Measurements from ENCODE around the gene PDE7B.

DNA sequence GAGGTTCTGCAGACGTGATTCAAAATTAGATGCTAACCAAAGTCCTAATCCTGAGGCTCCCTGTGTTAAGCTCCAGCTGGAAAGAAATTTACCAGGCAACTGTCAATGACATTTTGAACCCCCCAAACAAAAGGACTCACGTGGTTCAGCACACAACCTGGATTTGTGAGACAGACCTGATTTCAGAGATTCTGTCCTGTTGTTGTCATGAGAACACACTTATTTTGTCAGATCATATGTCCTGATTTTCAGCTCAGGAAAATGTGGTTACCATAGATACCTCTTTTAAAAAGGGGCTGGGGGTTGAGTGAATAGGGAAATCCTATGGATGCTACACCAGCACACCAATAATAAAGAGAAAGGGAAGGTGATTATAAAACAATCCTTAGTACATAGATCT lies 337.0 kb downstream of the PDE7B start:
- TF ChIP-seq, protein P1, sequence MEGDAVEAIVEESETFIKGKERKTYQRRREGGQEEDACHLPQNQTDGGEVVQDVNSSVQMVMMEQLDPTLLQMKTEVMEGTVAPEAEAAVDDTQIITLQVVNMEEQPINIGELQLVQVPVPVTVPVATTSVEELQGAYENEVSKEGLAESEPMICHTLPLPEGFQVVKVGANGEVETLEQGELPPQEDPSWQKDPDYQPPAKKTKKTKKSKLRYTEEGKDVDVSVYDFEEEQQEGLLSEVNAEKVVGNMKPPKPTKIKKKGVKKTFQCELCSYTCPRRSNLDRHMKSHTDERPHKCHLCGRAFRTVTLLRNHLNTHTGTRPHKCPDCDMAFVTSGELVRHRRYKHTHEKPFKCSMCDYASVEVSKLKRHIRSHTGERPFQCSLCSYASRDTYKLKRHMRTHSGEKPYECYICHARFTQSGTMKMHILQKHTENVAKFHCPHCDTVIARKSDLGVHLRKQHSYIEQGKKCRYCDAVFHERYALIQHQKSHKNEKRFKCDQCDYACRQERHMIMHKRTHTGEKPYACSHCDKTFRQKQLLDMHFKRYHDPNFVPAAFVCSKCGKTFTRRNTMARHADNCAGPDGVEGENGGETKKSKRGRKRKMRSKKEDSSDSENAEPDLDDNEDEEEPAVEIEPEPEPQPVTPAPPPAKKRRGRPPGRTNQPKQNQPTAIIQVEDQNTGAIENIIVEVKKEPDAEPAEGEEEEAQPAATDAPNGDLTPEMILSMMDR (IDR thresholded peaks at IDR 0.05; ENCODE audit: low read depth, low read length, missing input control), result no peak
- TF ChIP-seq, protein P2, sequence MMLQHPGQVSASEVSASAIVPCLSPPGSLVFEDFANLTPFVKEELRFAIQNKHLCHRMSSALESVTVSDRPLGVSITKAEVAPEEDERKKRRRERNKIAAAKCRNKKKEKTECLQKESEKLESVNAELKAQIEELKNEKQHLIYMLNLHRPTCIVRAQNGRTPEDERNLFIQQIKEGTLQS (IDR thresholded peaks at IDR 0.05), result no peak
- TF ChIP-seq TAF1 (conservative IDR thresholded peaks at IDR 0.05) (no peak), FOXA1 (IDR thresholded peaks at IDR 0.05) (no peak), RAD21 (IDR thresholded peaks at IDR 0.05) (no peak), SP1 (IDR thresholded peaks at IDR 0.05) (no peak), JUND (IDR thresholded peaks at IDR 0.05) (no peak), YY1 (IDR thresholded peaks at IDR 0.05) (no peak), EGR1 (IDR thresholded peaks at IDR 0.05; ENCODE audit: low read depth in 2 of 2) (no peak)
- TF ChIP-seq, protein P3, sequence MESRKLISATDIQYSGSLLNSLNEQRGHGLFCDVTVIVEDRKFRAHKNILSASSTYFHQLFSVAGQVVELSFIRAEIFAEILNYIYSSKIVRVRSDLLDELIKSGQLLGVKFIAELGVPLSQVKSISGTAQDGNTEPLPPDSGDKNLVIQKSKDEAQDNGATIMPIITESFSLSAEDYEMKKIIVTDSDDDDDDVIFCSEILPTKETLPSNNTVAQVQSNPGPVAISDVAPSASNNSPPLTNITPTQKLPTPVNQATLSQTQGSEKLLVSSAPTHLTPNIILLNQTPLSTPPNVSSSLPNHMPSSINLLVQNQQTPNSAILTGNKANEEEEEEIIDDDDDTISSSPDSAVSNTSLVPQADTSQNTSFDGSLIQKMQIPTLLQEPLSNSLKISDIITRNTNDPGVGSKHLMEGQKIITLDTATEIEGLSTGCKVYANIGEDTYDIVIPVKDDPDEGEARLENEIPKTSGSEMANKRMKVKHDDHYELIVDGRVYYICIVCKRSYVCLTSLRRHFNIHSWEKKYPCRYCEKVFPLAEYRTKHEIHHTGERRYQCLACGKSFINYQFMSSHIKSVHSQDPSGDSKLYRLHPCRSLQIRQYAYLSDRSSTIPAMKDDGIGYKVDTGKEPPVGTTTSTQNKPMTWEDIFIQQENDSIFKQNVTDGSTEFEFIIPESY (IDR thresholded peaks at IDR 0.05), result no peak
- TF ChIP-seq, protein P4, sequence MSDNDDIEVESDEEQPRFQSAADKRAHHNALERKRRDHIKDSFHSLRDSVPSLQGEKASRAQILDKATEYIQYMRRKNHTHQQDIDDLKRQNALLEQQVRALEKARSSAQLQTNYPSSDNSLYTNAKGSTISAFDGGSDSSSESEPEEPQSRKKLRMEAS (IDR thresholded peaks at IDR 0.05), result no peak
- TF ChIP-seq, protein P5, sequence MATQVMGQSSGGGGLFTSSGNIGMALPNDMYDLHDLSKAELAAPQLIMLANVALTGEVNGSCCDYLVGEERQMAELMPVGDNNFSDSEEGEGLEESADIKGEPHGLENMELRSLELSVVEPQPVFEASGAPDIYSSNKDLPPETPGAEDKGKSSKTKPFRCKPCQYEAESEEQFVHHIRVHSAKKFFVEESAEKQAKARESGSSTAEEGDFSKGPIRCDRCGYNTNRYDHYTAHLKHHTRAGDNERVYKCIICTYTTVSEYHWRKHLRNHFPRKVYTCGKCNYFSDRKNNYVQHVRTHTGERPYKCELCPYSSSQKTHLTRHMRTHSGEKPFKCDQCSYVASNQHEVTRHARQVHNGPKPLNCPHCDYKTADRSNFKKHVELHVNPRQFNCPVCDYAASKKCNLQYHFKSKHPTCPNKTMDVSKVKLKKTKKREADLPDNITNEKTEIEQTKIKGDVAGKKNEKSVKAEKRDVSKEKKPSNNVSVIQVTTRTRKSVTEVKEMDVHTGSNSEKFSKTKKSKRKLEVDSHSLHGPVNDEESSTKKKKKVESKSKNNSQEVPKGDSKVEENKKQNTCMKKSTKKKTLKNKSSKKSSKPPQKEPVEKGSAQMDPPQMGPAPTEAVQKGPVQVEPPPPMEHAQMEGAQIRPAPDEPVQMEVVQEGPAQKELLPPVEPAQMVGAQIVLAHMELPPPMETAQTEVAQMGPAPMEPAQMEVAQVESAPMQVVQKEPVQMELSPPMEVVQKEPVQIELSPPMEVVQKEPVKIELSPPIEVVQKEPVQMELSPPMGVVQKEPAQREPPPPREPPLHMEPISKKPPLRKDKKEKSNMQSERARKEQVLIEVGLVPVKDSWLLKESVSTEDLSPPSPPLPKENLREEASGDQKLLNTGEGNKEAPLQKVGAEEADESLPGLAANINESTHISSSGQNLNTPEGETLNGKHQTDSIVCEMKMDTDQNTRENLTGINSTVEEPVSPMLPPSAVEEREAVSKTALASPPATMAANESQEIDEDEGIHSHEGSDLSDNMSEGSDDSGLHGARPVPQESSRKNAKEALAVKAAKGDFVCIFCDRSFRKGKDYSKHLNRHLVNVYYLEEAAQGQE (IDR thresholded peaks at IDR 0.05), result no peak
